HFFc6 (cell line): ENCODE results near the gene PHF21A. TPM values are rescaled to one million over a fixed set of nuclear protein-coding genes. Genes with fewer than 3 reads are reported as not detected.
A peak's percentile ranks its signal among the peaks of the same experiment; 100 is the strongest.

ENCODE experiments used
- DNase-seq: peaks from one replicate; pipeline ENCODE4 v3.0.0-alpha.2; 2018
- H3K27ac Mint-ChIP-seq: 2 replicates; pipeline ENCODE4 v1.8.0; 2020; ENCODE audit warnings: mild to moderate bottlenecking, mixed read lengths
- H3K27me3 Mint-ChIP-seq: 2 replicates; pipeline ENCODE4 v1.8.0; 2021; ENCODE audit warnings: mild to moderate bottlenecking, moderate library complexity, mixed read lengths; ENCODE audit not compliant: insufficient read depth
- H3K36me3 Mint-ChIP-seq: 2 replicates; pipeline ENCODE4 v1.8.0; 2021; ENCODE audit warnings: low read depth, mixed read lengths
- H3K4me1 Mint-ChIP-seq: 2 replicates; pipeline ENCODE4 v1.8.0; 2020; ENCODE audit warnings: low read depth, mixed read lengths
- H3K4me3 Mint-ChIP-seq: 2 replicates; pipeline ENCODE4 v1.8.0; 2020; ENCODE audit warnings: mild to moderate bottlenecking, moderate library complexity, mixed read lengths
- H3K9me3 Mint-ChIP-seq: 2 replicates; pipeline ENCODE4 v1.8.0; 2020; ENCODE audit warnings: mild to moderate bottlenecking, mixed read lengths
- CTCF ChIP-seq: fragments of 200-600 bp; sonication (generic); IDR thresholded peaks from 2 replicates; pipeline ENCODE4 v1.5.0; 2021; ENCODE audit warnings: antibody characterized with exemption, mild to moderate bottlenecking
- total RNA-seq, 6 experiments: library from RNA; stranded (reverse); fragmentation: NEBNext Ultra II Directional; extraction: Animal tissue kit (Norgen Biotek cat#: 25700); gene quantifications; 2 replicates in 1 of 6; 3 replicates in 5 of 6; pipeline ENCODE4 v1.2.3, GENCODE V29; 2021

PHF21A gene
- total RNA-seq, 6 experiments from 2014 or later = 25.5 to 32.4 (median 26.2) TPM

GRCh38 chr11:46039990-46040389 lies 81.3 kb downstream of the PHF21A start:
- Mint-ChIP-seq H3K27ac (peak overlapping the region; percentile 15), H3K9me3 (no peaks in the 10 kb centered on the region), H3K4me3 (no peak overlapping the region), H3K27me3 (peaks cover 1% of the 10 kb centered on the region; the same call in 1 of the 2 replicates), H3K4me1 (peaks cover 50% of the 10 kb centered on the region), H3K36me3 (no peaks in the 10 kb centered on the region)
- TF ChIP-seq CTCF = no peak
- peak; percentile 50 for DNase-seq

- peaks cover 1% of the 10 kb centered on the region; the same call in 1 of the 2 replicates for H3K27me3 Mint-ChIP-seq
- TF ChIP-seq CTCF = no peak
- H3K9me3 Mint-ChIP-seq = no peaks in the 10 kb centered on the region
Observed at GRCh38 chr11:46038529-46038928, 82.7 kb downstream of the PHF21A start.

GRCh38 chr11:46036969-46037368 lies 84.3 kb downstream of the PHF21A start:
- 0 out of 2 replicates have a peak overlapping the region, but pooled peaks have one; percentile 15 for H3K27ac Mint-ChIP-seq
- peaks cover 1% of the 10 kb centered on the region; the same call in 1 of the 2 replicates for H3K27me3 Mint-ChIP-seq
- TF ChIP-seq CTCF = no peak
- H3K9me3 Mint-ChIP-seq = no peaks in the 10 kb centered on the region
- H3K4me3 Mint-ChIP-seq = no peak overlapping the region
- H3K36me3 Mint-ChIP-seq = no peaks in the 10 kb centered on the region
- H3K4me1 Mint-ChIP-seq = peaks cover 64% of the 10 kb centered on the region
- DNase-seq = peak; percentile 4

More at GRCh38 chr11:46038529-46038928, 82.7 kb downstream of the PHF21A start:
- DNase-seq = no peak
- Mint-ChIP-seq H3K36me3 (no peaks in the 10 kb centered on the region), H3K4me3 (no peak overlapping the region), H3K4me1 (peaks cover 64% of the 10 kb centered on the region), H3K27ac (no peak overlapping the region)

- Mint-ChIP-seq H3K27me3 (peaks cover 1% of the 10 kb centered on the region; the same call in 1 of the 2 replicates), H3K36me3 (no peaks in the 10 kb centered on the region), H3K4me1 (peaks cover 63% of the 10 kb centered on the region), H3K27ac (no peak overlapping the region), H3K9me3 (no peaks in the 10 kb centered on the region), H3K4me3 (no peak overlapping the region)
- no peak for TF ChIP-seq CTCF
- DNase-seq = no peak
Observed at GRCh38 chr11:46036009-46036408, 85.2 kb downstream of the PHF21A start.

GRCh38 chr11:46034041-46034440 lies 87.2 kb downstream of the PHF21A start:
- H3K36me3 Mint-ChIP-seq = no peaks in the 10 kb centered on the region
- peaks cover 44% of the 10 kb centered on the region for H3K4me1 Mint-ChIP-seq
- H3K27me3 Mint-ChIP-seq = peaks cover 1% of the 10 kb centered on the region; the same call in 1 of the 2 replicates
- no peak for DNase-seq
- no peak overlapping the region for H3K27ac Mint-ChIP-seq
- no peaks in the 10 kb centered on the region for H3K9me3 Mint-ChIP-seq
- no peak for TF ChIP-seq CTCF
- H3K4me3 Mint-ChIP-seq = no peak overlapping the region
